RPMI7951 (cell line): Measurements from ENCODE around the gene LRP1B. TPM values are rescaled to one million over a fixed set of nuclear protein-coding genes. Genes with fewer than 3 reads are reported as not detected.

ENCODE experiments used
- DNase-seq: peaks from one replicate; pipeline ENCODE4 v3.0.0-alpha.2; 2012; ENCODE audit warnings: low read depth
- total RNA-seq: library from RNA; depleted of rRNA; stranded (reverse); fragments of >200 nt; shearing (Covaris generic); gene quantifications from 2 replicates; pipeline ENCODE4 v1.2.3, GENCODE V29; 2014

Gene LRP1B
- total RNA-seq, 1 experiment from 2014 or later, result not detected

- no peak for DNase-seq
These were observed 539.0 kb downstream of the LRP1B start for GRCh38 chr2:141591787-141592186.

- no peak for DNase-seq
These were observed 540.2 kb downstream of the LRP1B start for GRCh38 chr2:141590620-141591019.

DNA sequence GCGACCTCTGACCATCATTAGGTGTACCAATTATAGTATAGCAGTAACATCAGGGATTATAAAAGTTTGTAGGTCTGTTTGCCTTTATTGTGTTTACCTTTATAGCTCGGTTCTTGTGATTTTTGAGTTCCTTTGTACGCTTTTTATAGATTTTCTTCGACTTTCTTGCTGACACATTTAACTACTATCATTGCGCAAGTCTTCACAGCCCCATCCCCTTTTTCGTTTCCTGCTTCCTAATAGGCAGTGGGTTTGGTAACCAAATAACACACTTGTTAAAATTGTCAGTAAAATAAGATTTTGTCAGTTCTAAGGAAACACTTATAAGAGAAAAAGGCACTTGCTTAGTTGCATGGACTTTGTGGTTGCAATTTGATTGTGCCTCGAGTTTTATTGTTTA is 541.5 kb downstream of the LRP1B start:
- no peak for DNase-seq

GRCh38 chr2:141586985-141587384 is 543.8 kb downstream of the LRP1B start:
- no peak for DNase-seq

- no peak for DNase-seq
These were observed 548.6 kb downstream of the LRP1B start for GRCh38 chr2:141582213-141582612.

DNA sequence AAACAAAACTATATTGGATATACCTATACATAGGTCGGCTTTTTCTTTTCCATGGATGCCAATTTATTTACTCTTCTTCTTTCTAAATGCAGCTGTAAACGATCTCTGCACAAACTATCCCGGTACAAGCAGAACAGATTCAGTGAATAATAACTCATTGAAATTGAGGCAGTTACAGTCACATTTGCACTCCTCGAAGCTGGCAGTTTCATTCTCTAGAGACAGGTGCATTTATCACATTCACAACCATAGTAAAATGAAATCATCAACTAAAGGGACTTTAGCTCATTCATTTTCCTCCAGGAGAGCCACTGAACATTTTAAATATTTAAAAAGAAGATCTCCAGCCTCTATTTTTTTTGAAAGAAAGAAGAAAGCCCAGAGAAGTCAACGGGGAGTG is 551.7 kb downstream of the LRP1B start:
- DNase-seq, result no peak

DNA sequence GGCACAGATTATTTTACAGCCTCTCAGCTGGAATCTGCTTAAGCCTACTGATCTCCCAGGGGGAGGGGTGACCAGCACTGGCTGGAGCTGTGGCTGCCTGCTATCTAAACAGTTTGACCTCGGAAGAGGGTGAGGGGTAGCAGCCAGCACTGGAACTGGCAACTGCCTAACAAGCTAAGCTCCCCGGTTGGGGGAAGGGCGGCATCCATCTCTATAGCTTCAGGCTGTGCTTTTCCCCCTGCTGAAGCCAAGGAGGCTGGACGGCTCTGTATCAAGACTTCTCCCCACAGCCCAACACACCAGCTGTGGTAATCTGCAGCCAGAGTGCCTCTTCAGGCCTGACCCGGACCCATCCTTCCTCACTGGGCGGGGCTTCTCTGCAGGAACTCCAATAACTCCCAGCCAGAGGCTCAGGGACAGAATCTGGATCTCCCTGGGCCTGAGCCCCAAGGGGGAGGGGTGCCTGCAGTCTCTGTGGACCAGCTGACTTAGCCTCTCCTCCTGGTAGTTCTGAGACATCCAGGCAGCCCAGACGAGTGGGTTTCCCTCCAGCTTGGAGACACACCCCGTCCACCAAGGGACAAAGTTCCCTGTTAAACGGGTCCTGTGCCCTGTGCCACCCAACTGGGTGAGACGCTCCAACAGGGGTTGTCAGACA is 560.2 kb downstream of the LRP1B start:
- DNase-seq, result no peak

GRCh38 chr2:141569941-141570340 is 560.9 kb downstream of the LRP1B start:
- DNase-seq, result no peak

GRCh38 chr2:141565597-141565996 is 565.2 kb downstream of the LRP1B start:
- DNase-seq, result no peak

GRCh38 chr2:141560723-141561122 is 570.1 kb downstream of the LRP1B start:
- DNase-seq, result no peak

GRCh38 chr2:141557329-141558095 is 573.3 kb downstream of the LRP1B start:
- DNase-seq, result peak; percentile 49

GRCh38 chr2:141555876-141556470 is 574.8 kb downstream of the LRP1B start:
- peak; percentile 3 for DNase-seq

- DNase-seq, result no peak
These were observed 576.0 kb downstream of the LRP1B start for GRCh38 chr2:141554810-141555209.

DNA sequence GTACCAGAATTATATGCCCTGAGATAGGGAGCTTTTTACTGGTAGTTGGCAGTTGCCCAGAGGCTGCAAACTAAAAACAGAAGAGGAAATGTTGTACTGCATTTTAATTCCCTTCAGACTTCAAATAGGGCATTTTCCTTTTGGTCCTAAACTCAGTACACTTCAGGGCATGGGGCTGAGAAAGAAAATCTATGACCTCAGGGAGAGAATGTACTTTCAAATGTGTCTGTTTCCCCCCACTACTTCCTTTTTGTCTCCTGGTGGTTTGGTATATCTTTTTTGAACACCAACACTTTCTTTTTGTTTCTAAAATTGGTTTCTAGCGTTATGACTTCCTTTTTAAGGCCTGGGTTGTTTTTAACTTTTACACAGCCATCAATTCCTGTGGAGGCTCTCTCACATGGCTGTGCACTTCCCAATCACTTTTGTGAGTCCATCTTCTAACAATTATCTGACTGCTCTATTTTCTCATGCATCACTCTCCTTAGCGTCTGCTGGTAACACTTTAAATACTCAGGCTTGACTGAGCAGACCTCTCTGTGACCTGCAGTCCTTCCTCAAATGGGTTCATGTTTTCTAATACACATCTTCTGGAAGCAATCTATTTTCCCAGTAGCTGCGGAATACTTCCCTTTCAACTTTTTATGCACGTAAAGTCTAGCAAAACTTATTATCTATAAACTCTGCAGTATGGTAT is 596.0 kb downstream of the LRP1B start:
- DNase-seq, result no peak

DNA sequence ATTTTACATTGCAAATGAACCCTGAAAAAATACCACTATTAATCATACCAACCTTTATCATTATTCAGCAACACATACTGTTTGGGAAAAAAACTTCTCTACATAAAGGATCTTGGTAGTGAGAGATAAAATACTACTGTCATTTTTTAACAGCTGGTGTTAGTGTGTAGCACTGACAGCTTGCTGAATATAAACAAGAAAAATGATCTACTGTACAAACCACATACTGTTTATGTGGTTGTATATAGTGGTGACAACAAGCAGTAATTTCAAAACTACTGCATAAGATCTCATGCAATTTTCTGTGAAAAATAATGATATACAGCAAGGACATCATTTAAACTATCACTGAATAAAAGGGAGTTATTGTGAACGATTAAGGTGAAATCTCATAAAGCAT is 601.2 kb downstream of the LRP1B start:
- no peak for DNase-seq

GRCh38 chr2:141528990-141529389 is 601.8 kb downstream of the LRP1B start:
- no peak for DNase-seq

DNA sequence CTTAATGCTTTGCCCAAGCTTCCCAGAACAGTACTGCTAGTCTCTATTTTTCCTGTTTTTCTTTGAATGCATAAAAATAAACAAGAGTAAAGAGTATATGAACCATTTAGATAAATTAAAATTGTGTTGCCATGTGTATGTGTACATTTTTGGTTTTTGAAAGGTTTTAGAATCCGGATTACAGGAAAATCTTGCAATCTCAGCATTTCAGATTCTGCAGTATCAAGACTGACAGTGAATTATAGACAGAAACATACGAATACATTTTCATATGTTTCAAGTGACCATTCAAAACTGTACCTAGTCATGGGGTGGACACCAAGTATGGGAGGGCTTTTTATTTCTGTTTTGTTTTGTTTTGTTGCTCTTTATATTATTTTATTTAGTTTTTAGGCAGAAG is 604.1 kb downstream of the LRP1B start:
- no peak for DNase-seq

DNA sequence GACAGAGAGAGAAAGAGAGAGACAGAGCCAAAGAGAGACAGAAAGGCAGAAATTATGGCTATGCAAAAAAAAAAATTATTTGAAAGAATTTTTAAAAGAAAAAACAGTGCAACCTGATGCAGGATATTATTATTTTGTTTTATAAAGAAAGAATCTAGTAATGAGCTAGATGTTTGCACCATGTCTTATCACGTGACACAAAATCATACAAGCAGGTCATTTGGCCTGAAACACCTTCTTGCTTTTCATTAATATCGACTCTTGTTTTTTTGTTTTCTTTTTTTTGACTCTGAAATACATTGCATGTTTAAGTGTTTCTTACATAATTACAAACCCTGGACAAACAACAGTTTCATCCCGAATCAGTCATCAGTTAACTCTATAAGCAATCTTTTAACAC is 606.0 kb downstream of the LRP1B start:
- DNase-seq, result no peak

- no peak for DNase-seq
These were observed 607.6 kb downstream of the LRP1B start for GRCh38 chr2:141523199-141523598.

GRCh38 chr2:141522702-141523101 is 608.1 kb downstream of the LRP1B start:
- no peak for DNase-seq

DNA sequence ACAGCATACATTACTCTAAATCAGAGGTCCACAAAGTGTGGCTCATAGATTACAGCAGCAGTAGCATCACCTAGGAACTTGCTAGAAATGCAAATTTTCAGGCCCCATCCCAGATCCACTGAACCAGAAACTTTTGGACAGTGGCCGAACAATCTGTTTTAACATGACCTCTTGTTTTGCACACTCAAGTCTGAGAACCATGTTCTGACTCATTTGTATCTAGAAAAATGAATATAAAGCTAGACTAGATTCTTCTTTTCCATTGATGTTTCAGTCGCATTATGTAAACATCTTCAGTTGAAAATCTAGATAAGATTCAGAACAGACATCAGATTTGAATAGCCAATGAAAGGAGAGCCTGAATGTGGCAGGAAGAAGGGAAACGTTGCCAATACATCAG is 608.8 kb downstream of the LRP1B start:
- no peak for DNase-seq

GRCh38 chr2:141519906-141520305 is 610.9 kb downstream of the LRP1B start:
- DNase-seq, result no peak
